ENCODE measurements around the gene PHRF1.

Gene PHRF1

DNA sequence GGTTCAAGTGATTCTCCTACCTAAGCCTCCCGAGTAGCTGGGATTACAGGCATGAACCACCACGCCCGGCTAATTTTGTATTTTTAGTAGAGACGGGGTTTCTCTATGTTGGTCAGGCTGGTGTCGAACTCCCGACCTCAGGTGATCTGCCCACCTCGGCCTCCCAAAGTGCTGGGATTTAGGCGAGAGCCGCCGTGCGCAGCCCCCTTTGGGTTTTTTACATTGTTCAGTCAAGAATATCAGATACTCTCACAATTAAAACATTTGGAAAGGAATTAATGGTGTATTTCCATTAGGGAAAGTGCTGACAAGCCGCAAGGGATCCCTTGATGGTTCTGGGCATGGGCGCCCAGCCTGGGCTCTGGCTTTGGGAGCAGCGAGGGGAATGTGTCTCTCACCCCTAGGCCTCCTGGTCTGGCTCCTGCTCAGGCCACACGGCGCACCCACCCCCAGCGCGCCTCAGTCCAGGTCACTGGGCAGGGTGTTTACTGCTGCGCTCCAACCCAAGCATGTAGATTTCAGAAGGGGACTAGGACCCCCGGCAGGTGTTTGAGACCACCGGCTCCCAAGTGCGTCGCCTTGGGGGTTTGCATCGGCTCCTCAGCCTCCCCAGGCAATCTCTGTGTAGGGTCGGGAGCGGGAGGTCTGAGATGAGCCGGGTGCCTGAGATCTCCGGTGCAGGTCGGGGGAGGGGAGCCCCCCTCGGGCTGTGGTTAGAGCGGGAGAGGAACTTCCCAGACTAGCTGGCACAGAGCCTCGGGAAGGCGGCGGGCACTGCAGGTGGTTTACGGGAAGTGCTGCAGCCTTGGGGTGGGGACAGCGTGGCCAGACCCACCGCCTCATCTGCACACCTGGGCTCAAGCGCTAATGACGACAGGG, 40.3 kb downstream of the PHRF1 start:
- DNase-seq = no peak

DNA sequence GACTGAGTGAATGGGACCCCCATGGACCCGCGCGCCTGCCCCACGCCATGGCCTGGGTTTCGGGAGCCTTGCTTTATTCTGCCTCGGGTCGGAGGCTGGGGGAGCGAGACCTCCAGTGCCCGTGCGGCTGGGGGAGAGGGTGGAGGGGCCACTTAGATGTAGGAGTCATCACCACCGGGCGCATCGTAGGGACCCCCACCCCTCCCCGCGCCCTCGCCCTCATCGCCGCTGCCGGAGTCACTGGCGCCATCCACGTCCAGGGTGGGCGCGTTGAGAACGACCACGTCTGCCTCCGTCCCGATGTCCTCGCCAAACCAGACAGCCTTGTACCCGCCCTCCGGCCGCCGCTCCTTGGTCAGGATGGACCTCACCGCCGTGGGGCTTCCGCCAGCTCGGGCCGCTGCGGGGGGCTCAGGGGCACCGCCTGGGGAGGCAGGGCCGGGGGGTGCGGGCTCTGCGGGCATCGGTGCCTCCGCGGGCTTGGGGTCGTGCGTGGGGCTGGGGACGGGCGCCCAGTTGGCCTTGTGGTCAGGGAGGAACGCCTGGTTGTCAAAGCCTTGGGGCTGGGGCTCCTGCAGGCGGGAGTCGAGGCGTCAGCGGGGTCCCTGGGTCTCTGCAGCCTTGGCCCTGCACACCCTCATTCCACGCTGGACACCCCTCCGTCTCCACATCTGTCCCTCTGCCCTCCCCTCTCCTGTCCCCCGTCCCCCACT, 41.1 kb downstream of the PHRF1 start:
- no peak for DNase-seq

DNA sequence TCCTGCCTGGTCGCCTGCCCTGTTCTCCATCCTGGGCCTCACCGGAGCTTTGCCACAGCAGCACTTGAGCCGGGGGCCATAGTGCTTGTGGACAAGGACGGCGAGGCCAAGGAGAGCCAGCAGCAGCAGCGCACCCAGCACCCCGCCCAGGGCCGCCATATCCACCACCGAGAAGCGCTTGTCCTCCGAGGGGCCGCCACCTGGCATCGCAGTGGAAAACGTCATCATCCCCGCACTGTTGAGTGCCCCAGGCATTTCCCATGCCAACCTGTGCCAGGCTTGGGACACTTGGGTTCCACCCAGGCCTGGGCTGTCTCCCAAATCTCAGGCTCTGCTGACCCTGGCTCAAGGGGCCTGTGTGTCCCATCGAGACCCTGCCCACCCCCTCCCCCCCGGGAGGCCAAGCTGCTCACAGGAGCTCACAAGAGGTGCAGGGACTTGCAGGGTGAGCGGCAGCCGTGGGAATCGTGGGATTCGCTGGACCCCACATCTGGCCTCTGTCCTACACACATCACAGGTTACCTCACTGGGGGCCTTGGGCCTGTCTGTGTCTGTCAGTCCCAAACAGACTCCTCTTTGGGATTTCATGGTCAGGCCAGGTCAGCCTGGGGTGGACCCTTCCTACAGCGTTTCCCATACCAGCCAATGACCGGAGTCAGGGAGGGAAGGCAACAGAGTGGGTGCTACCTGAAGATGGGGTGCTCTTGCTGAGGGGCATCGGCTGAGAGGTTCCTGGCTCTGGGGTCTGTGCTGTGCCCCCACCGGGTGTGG, 41.8 kb downstream of the PHRF1 start:
- no peak for DNase-seq

DNA sequence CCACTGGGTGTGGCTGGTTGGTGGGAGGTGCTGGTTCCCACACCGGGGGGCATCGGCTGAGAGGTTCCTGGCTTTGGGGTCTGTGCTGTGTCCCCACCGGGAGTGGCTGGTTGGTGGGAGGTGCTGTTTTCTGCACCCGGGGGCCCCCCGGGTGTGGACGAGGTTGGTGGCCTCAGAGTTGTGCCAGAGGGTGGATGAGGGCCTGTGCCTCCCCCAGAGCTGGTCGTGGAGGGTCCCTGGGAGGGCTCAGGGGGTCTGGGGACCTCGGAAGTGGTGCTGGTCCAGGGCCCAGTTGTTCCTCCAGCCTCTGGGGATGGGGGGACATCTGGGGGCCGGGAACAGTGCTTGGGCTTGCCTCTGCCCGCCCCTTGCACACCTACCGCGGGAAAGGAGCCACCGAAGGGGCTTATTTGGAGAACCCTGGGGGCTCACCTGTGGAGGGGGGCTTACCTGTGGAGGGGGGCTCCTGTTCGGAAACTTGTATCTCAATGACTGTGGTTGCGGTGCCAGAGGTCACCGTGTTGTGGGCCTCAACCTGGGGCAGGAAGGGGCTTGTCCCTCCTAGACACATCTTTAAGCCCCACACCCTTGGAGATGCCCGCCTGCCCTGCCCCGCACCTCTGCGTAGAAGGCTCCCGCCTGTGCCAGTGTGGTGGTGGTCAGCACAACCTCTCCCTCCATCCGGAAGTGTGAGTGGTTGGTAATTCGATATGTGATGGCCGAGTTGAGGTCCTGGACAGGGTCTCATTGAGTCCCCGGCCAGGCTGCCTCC, 42.8 kb downstream of the PHRF1 start:
- no peak for DNase-seq

DNA sequence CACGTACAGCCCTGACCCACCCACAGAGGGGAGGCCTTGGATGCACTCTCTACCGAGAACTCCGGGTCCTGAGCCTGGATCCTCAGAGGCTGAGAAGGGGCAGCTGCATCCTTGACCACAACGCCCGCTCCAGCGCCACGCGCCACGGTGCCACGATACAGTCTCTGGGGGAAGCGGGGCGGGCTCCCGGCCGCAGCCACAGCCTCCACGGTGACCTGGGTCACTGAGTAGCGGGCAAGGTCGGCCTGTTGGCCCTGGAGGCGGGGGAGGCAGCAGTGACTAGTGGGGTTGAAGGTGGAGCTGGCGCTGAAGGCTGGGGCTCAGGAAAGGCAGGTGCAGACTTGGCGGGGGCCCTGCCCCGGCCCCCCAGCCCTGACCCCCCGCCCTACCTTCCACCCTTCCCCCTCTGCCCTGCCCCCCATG, 43.4 kb downstream of the PHRF1 start:
- no peak for DNase-seq

DNA sequence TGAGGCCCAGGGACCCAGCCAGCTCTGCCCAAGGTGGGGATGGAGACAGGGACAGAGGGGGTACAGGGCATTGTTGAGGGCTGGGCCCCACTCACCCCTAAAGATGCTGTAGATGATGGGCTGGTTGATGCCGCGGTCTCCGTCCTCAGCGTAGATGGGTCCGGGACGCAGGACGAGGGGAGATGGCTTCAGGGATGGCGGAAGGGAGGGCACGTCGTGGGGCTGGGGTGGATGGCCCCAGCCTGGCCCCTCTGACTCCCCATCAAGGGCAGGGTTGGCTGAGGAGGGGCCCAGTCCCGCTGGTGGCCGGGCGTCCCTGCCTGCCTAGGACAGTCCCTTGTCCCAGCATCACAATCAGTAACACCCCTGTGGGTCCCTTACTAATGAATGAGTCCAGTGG, 43.9 kb downstream of the PHRF1 start:
- no peak for DNase-seq

DNA sequence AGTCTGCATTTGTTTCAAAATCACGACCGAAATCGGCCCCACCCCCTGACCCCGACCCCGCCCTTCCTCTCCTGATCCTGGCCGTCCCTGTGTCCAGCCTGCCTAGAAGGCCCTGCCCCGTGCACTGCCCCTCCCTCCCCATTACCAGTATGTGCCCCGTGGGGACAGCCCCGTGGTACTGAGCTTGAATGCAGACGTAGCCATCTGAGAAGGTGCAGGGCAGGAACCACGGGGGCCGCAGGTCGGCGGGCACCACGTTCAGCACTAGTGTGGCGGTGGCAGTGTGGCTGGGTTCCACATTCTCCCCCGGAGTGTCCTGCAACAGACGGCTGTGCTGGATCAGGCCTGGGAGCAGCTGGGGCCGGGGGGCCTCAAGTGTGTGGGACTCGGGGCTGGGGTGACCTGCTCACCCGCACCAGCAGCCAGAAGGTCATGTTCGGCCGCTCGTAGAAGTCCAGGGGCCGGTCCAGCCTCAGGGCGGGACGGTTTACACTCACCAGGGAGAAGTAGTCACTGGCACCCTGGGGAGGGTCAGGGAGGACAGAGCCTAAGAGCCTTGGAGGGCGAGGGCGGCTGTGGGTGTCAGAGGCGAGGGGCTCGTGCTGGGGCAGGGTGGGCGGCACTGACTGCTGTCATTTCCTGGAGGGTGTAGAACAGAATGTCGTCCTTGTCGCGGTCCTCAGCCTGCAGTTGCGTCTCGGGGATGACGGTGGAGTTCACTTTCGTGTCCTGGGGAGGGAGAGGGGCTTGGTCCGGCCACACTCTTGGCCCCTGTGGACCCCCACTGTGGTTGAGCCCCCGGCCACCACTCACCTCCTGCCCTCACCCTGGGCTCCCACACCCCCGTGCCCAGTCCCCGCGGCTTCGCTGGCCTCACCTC, 44.9 kb downstream of the PHRF1 start:
- no peak for DNase-seq

DNA sequence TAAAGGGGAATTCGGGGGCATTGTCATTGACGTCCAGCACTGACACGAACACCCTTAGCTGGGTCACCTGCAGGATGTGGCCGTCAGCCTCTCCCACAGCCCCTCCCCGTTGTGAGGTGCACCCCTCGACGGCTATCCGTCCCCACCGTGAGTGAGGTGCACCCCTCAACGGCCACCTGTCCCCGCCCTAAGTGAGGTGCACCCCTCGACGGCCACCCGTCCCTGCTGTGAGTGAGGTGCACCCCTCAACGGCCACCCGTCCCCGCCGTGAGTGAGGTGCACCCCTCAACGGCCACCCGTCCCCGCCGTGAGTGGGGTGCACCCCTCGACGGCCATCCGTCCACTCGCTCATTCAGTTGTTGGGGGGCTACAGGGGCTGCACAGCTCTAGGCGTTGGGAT, 45.6 kb downstream of the PHRF1 start:
- DNase-seq = no peak

DNA sequence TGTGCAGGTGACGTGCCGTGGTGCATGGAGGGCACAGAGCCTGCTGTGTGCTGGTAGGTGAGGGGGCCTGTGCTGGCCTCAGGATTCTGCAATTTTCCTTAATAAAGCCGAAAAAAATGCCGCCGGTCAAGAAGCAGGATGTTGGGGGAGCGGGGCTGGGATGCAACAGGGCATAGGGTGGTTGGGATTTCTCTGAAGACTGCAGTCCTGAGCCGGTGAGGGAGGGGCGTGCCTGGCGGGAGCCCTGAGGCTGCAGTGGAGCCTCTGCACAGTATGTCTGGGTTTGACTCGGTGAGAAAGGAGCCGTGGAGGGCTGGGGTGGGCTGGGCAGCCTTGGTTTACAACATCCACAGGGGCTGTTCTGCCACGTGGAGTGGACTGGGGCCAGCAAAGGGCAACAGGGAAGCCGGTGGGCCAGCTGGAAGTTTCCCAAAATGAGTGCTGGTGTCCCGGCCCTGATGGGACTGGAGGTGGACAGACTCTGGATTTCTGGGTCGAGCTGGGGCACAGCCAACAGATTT, 47.1 kb downstream of the PHRF1 start:
- no peak for DNase-seq

DNA sequence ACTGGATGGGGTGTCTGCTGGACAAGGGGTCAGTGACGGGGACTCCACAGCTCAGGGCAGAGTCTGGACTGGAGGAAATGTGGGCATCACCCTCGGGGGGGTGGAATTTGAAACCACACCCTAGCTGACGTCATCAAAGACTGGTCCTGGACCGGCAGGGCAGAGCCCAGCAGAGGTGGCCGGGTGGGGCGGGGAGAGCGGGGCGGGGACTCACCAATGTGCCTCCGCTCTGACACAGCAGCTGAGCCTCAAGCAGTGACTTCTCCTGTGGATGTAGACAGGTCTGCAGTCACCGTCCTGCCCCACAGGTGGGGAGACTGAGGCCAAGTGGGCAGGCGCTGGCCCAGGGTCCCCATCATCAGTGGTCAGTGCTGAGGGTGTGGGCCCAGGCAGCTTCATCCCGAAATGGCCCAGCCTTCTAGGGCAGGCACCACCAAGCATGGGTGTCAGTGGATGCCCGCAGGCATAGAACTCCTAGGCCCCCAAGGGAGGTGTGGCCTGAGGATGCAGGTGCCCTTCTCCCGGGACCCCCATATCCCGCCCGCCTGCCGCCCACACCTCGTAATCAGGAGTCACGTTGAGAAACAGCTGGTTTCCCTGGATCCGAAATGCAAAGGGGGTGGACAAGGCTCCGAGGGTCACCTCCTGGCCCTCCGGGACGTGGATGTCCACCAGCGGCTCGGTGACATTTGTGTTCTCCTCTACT, 47.9 kb downstream of the PHRF1 start:
- no peak for DNase-seq

DNA sequence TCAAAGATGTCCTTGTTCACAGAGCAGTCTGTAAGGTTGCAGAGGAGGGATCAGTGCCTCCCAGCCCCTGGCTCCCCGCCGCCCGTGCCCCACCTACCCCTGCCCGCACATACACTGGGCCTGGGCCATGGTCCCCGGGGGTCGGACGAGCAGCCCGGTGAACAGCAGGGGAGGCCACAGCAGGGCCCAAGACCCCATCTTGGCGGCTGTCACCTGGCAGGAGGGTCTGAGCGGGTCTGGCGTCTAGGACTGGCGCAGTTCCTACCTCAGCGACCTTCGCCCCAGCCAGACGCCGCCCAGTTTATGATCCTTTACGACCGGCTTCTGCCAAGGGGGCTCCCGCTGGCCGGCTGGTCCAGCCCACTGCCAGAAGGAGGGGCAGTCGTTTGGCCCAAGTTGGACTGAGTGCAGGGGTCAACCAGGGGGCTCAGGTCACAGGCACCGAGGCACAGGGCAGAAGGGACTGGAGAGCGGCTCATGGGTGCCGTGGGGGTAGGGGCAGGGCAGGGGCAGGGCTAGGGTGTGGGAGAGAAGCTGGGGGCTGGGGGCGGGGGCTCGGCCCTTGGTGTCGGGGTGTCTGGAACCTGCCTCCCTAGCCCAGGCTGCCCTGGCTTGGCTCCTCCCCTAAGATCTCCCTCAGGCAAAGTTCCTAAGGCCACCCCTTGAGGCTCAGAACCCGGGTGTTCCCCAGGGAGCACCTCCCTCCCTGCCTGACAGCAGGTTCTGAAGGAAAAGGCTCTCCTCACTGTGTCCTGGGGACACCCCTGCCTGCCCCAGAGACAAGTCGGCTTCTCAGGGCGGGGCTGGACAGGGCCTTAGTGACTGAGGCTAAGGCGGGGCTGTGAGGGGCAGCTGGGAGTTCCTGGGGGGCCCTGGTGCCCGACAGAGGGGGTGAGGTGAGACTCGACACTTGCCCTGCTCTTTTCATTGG, 48.7 kb downstream of the PHRF1 start, which contains the start of gene CDHR5:
Gene CDHR5, minus strand, starts transcription at position 251 of the 931 bp plus-strand sequence. Its CDS starts 53 bp downstream, at position 198.
- DNase-seq = no peak

DNA sequence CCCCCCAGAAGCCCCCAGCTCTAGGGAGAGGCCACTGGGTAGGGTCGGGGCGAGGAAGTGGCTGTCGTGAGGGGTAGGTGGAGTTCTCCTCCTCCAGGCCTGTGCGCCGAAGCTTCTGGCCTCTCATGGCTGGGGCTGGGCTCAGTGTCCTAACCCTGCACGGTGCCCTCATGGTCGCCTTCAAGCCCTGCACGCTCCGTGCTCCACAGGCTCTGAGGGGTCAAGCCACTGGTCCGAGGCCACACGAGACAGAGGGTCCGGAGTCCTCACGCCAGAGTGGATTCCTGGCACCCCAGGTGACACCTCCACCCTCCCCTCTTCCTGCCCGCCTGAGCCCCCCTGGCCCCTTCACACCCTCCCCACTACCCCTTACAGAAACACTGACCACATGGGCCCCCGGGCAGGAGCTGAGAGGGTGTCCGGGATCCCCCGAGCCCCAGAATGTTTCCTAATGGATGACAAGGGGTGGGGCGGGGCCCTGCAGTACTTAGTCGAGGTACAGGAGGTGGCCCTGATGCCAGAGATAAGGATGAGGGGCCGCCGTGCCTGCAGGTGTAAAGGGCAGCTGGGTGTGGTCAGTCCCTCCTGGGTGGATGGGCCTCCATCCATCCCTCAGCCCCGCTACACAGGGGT, 49.5 kb downstream of the PHRF1 start:
- DNase-seq = no peak

DNA sequence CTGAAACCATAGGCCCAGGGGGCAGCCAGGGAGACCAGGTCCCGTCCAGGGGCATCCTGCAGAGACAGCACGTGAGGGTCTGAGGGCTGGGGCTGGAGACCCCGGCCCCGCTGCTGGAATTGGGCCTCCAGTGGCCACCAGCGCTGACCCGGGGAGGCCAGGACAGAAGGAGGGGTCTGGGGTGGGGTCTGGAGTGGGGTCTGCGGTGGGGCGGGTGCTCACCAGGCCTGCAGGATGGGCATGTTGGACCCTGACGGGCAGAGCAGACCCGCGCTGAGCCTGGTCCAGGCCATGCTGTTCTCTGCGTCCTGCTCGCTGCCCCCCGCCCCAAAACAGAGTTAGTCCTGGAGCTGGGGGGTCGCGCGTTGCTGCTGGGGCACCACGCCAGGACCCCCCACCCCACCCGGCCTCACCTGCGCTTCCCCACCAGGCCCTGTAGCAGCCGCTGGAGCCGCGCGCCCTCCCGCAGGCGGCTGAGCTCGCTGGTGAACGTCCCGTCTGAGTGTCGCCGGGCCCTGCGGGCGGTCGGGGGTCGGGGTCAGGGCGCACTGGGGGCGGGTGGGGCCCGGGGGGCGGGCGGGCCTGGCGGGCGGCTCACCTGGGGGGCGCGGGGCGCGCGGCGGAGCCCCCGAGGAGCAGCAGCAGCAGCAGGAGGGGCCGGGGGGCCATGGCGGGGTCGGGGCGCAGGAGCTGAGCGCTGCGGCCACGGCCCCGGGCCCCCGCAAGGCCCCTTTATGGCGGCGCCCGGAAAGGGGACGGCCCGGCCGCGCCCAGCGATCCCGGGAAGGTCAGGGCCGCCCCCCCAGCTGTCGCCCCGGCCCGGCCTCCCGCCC, 50.4 kb downstream of the PHRF1 start, which contains the start of gene SCT:
Gene SCT, minus strand, starts transcription at position 707 of the 833 bp plus-strand sequence. Its CDS starts 38 bp downstream, at position 669.
- DNase-seq = no peak

DNA sequence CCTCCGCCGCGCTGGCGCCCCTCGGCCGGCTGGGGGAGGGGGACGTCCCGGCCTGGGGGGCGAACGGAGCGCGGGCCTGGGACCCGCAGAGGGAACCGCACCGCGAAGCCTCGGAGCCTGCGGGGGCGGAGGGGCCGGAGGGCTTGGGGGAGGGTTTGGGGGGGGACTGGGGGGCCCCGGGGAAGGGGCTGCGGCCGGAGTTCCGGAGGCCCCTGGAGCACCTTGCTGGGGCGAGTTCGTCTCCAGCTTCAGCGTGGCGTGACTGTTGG, 51.0 kb downstream of the PHRF1 start:
- DNase-seq = no peak

DNA sequence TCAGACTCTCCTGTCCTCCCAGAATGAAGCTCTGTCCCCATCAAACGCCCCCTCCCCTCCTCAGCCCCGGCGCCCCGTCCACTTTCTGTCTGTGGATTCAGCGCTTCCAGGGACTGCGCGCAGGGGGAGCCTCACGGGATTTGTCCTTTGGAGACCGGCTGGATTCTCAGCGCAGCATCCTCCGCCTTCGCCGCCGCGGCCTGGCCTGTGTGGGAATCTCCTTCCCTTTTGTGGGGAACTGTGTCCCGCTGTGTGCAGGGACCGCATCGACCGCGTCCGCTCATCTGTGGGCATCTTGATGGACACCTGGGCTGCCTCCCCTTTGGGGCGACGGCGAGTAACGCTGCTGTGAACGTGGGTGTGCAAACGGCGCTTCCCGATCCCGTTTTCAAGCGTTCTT, 51.8 kb downstream of the PHRF1 start:
- no peak for DNase-seq

DNA sequence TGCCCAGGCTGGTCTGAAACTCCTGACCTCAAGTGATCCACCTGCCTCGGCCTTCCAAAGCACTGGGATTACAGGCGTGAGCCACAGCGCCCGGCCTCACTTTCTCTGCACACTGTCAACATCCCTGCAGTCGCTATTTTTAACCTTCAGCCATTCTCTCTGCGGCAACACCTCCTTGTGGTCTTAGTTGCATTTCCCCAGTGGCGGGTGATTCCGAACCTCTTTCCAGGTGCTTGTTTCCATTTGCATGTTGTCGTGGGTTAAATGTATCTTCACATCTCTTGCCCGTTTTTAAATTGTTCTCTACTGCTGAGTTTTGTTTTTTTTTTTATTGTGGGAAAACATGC, 52.9 kb downstream of the PHRF1 start:
- no peak for DNase-seq

DNA sequence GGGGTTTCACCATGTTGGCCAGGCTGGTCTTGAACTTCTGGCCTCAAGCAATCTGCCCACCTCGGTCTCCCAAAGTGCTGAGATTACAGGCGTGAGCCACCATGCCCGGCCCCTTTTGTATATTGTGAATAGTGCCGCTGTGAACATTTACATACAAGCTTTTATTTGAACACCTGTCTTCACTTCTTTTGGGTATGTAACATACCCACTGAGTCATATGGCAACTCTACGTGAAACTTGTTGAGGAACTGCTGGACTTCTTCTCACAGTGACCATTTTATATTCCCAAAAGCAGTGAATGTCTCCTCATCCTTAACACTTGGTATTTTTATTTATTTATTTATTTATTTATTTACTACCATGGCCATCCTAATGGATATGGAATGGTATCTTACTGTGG, 54.6 kb downstream of the PHRF1 start:
- no peak for DNase-seq

DNA sequence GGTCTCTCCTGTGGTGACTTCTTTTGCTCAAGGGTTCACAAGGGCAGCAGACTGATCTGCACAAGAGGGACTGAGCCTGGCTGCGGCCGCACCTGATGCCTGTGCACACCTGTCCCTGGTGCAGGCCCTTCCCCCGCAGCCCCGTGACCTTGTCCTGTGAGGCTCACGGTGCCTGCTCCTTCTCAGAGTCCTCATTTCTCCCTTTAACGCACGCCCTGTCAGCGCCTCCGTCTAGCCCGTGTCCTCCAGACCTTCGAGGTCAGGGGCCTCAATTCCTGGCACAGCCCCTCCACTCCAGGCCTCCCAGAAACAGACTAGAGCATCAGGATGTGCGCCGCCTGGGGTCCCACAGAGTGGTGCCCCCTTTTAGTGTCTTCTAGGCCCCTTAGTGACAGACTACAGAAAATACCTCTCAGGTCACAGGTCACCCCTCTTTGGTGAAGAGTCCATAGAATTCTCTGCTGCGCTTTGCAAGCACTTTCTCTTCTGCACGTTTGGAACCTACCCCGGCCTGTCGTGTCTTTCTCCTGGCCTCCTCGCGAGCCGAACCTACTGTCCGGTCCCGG, 59.8 kb downstream of the PHRF1 start:
- DNase-seq = no peak
